ENCODE results near the gene TMPRSS11B.
"Not testable (repeated sequence)": the region's sequence is repeated elsewhere in the genome, so short reads cannot be mapped to it uniquely, and the experiment has no call there.

DNA sequence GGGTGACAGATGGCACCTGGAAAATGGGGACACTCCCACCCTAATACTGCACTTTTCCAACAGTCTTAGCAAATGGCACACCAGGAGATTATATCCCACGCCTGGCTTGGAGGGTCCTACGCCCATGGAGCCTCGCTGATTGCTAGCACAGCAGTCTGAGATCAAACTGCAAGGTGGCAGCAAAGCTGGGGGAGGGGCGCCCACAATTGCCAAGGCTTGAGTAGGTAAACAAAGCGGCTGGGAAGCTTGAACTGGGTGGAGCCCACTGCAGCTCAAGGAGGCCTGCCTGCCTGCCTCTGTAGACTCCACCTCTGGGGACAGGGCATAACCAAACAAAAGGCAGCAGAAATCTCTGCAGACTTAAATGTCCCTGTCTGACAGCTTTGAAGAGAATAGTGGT, 51.2 kb downstream of the TMPRSS11B start:
- TF ChIP-seq, protein P1, sequence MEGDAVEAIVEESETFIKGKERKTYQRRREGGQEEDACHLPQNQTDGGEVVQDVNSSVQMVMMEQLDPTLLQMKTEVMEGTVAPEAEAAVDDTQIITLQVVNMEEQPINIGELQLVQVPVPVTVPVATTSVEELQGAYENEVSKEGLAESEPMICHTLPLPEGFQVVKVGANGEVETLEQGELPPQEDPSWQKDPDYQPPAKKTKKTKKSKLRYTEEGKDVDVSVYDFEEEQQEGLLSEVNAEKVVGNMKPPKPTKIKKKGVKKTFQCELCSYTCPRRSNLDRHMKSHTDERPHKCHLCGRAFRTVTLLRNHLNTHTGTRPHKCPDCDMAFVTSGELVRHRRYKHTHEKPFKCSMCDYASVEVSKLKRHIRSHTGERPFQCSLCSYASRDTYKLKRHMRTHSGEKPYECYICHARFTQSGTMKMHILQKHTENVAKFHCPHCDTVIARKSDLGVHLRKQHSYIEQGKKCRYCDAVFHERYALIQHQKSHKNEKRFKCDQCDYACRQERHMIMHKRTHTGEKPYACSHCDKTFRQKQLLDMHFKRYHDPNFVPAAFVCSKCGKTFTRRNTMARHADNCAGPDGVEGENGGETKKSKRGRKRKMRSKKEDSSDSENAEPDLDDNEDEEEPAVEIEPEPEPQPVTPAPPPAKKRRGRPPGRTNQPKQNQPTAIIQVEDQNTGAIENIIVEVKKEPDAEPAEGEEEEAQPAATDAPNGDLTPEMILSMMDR (IDR thresholded peaks at IDR 0.05), result not testable (repeated sequence)
- TF ChIP-seq POLR2A (IDR thresholded peaks at IDR 0.05), result not testable (repeated sequence)
